PC-9 (cell line): Measurements from ENCODE around the gene ADGRD1.

Experiments
- EZH2 ChIP-seq: fragments of 200-600 bp; sonication (generic); IDR thresholded peaks from 2 replicates; pipeline ENCODE4 v1.8.0; 2017; ENCODE audit warnings: antibody characterized with exemption, low read depth
- TF ChIP-seq, protein P1 (sequence below): fragments of 200-600 bp; sonication (generic); conservative IDR thresholded peaks from 2 replicates; pipeline ENCODE4 v1.6.1; 2017; ENCODE audit warnings: mixed run types, antibody characterized with exemption, mild to moderate bottlenecking, moderate library complexity

GRCh38 chr12:131000000-131000486 lies 46.3 kb downstream of the ADGRD1 start:
- TF ChIP-seq, protein P1, sequence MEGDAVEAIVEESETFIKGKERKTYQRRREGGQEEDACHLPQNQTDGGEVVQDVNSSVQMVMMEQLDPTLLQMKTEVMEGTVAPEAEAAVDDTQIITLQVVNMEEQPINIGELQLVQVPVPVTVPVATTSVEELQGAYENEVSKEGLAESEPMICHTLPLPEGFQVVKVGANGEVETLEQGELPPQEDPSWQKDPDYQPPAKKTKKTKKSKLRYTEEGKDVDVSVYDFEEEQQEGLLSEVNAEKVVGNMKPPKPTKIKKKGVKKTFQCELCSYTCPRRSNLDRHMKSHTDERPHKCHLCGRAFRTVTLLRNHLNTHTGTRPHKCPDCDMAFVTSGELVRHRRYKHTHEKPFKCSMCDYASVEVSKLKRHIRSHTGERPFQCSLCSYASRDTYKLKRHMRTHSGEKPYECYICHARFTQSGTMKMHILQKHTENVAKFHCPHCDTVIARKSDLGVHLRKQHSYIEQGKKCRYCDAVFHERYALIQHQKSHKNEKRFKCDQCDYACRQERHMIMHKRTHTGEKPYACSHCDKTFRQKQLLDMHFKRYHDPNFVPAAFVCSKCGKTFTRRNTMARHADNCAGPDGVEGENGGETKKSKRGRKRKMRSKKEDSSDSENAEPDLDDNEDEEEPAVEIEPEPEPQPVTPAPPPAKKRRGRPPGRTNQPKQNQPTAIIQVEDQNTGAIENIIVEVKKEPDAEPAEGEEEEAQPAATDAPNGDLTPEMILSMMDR: no peak
- no peak for TF ChIP-seq EZH2
